B cell (primary cell): ENCODE data around the gene NSUN7.

Experiments used
- EZH2 ChIP-seq: IDR thresholded peaks from 2 replicates; pipeline ENCODE4 v1.6.1; 2012; ENCODE audit warnings: borderline replicate concordance, low read depth, mild to moderate bottlenecking, moderate library complexity, low read length; ENCODE audit not compliant: insufficient read depth, poor library complexity, severe bottlenecking
- TF ChIP-seq, protein P1 (sequence below): fragments of 200-600 bp; IDR thresholded peaks from one replicate; pipeline ENCODE4 v1.8.0; 2022; ENCODE audit warnings: antibody characterized with exemption, mild to moderate bottlenecking

DNA sequence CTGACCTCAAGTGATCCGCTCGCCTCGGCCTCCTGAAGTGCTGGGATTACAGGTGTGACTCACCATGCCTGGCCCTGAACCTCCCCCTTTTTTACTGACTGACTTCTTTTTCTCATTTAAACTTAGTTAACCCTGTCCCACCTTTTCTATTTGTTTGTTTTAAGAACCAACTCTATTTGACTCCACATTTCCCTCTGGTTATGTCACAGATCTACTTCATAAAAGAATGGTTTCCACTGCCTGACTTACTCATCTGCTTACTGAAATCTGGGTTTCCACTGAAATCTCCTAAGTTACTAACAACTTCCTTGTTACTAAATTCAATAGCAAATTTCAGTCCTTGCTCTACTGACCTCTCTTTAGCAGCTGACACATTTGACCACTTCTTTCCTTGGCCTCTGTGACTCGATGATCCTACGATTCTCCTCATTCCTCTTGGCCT, 28.0 kb upstream of the NSUN7 start:
- TF ChIP-seq, protein P1, sequence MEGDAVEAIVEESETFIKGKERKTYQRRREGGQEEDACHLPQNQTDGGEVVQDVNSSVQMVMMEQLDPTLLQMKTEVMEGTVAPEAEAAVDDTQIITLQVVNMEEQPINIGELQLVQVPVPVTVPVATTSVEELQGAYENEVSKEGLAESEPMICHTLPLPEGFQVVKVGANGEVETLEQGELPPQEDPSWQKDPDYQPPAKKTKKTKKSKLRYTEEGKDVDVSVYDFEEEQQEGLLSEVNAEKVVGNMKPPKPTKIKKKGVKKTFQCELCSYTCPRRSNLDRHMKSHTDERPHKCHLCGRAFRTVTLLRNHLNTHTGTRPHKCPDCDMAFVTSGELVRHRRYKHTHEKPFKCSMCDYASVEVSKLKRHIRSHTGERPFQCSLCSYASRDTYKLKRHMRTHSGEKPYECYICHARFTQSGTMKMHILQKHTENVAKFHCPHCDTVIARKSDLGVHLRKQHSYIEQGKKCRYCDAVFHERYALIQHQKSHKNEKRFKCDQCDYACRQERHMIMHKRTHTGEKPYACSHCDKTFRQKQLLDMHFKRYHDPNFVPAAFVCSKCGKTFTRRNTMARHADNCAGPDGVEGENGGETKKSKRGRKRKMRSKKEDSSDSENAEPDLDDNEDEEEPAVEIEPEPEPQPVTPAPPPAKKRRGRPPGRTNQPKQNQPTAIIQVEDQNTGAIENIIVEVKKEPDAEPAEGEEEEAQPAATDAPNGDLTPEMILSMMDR: no peak
- TF ChIP-seq EZH2: no peak
